Measurements from ENCODE around the gene ZPBP2. TPM values are rescaled to one million over a fixed set of nuclear protein-coding genes. Genes with fewer than 3 reads are reported as not detected.

ZPBP2 gene
- total RNA-seq, 4 donors from 2014 or later, result not detected

- Histone ChIP-seq H3K4me1 (peaks cover 0 to 49% (median 32%) of the 10 kb centered on the region in 4 donors), H3K9me3 (no peaks in the 10 kb centered on the region), H3K27ac (peak overlapping the region in 1 of 4 donors; percentile 86), H3K36me3 (peaks cover 3 to 37% (median 22%) of the 10 kb centered on the region in 3 donors), H3K27me3 (no peaks in the 10 kb centered on the region), H3K4me3 (peak overlapping the region in 1 of 4 donors; percentile 91)
- DNase-seq (ENCODE audit: low spot score in 2 of 2), result no peak
- 80 to 81% methylated on average over 11 of the region's 11 CpGs for WGBS, 2 donors
- TF ChIP-seq EP300 (IDR thresholded peaks at IDR 0.05), result no peak
- no peak for TF ChIP-seq POLR2A (IDR thresholded peaks at IDR 0.05)
- TF ChIP-seq, protein P1, sequence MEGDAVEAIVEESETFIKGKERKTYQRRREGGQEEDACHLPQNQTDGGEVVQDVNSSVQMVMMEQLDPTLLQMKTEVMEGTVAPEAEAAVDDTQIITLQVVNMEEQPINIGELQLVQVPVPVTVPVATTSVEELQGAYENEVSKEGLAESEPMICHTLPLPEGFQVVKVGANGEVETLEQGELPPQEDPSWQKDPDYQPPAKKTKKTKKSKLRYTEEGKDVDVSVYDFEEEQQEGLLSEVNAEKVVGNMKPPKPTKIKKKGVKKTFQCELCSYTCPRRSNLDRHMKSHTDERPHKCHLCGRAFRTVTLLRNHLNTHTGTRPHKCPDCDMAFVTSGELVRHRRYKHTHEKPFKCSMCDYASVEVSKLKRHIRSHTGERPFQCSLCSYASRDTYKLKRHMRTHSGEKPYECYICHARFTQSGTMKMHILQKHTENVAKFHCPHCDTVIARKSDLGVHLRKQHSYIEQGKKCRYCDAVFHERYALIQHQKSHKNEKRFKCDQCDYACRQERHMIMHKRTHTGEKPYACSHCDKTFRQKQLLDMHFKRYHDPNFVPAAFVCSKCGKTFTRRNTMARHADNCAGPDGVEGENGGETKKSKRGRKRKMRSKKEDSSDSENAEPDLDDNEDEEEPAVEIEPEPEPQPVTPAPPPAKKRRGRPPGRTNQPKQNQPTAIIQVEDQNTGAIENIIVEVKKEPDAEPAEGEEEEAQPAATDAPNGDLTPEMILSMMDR (IDR thresholded peaks at IDR 0.05), result no peak
These were observed 57.5 kb downstream of the ZPBP2 start for GRCh38 chr17:39925282-39926134.

- WGBS, 2 donors, result 37 to 39% methylated on average over 4 of the region's 4 CpGs
- no peaks in the 10 kb centered on the region for H3K27me3 ChIP-seq
- peak overlapping the region in 2 of 4 donors; percentile 86 to 93 for H3K27ac ChIP-seq
- no peak for DNase-seq (ENCODE audit: low spot score in 2 of 2)
- TF ChIP-seq, protein P1 (IDR thresholded peaks at IDR 0.05), result no peak
- TF ChIP-seq POLR2A (IDR thresholded peaks at IDR 0.05) (no peak), EP300 (IDR thresholded peaks at IDR 0.05) (no peak)
- no peaks in the 10 kb centered on the region for H3K9me3 ChIP-seq
- H3K4me3 ChIP-seq, result peak overlapping the region in 3 of 4 donors; percentile 76 to 92 (median 91)
- H3K36me3 ChIP-seq, result peaks cover 3 to 31% (median 22%) of the 10 kb centered on the region in 3 donors
- H3K4me1 ChIP-seq, result peaks cover 0 to 49% (median 30%) of the 10 kb centered on the region in 4 donors
These were observed 58.2 kb downstream of the ZPBP2 start for GRCh38 chr17:39926135-39926587.

DNA sequence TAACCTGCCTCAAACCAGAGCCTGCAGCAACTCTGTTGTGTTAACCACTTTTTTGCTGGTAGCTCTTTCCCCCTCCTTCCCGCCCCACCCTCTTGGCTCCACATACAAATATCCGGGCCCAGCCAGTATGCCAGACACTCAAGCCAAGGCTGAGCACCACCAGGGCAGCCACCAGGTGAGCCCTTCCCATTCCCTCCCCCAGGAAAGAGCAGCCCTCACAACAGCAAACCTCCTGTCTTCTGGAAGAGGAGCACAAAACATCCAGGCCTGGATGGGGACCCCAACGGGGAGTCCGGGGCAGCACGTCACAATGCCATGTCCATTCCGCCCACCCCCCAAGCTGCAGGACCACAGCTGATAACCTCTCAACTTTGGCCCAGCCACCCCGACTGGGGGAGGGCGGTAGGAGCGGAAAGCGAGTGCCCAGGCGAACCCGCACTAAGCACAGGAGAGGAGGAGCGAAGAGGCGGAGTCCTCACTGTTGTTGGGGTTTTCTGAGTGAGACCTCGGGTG is 58.6 kb downstream of the ZPBP2 start:
- peaks cover 0 to 49% (median 29%) of the 10 kb centered on the region in 4 donors for H3K4me1 ChIP-seq
- H3K9me3 ChIP-seq, result no peaks in the 10 kb centered on the region
- no peak for DNase-seq (ENCODE audit: low spot score in 2 of 2)
- WGBS, 2 donors, result 4 to 5% methylated on average over 13 to 15 of the region's 15 CpGs
- peak overlapping the region; percentile 86 to 94 (median 90) for H3K27ac ChIP-seq
- H3K4me3 ChIP-seq, result peak overlapping the region; percentile 74 to 92 (median 84)
- TF ChIP-seq POLR2A (IDR thresholded peaks at IDR 0.05), result no peak
- TF ChIP-seq EP300 (IDR thresholded peaks at IDR 0.05), result no peak
- TF ChIP-seq, protein P1 (IDR thresholded peaks at IDR 0.05), result no peak
- peaks cover 3 to 26% (median 19%) of the 10 kb centered on the region in 3 donors for H3K36me3 ChIP-seq
- H3K27me3 ChIP-seq, result no peaks in the 10 kb centered on the region

Small RNA genes lying within 50 kb of the gene (small RNA-seq; reads per million reads assigned to genes)
- not detected for gene AC090844.1

Other genes with a start within 250 kb of the ZPBP2 start
- 10 to 100 TPM; 10.4 to 20.4 (median 12.7) TPM for gene PPP1R1B, start 241.2 kb upstream of the ZPBP2 start, total RNA-seq
- gene STARD3, start 231.1 kb upstream of the ZPBP2 start, total RNA-seq, result 100 to 1,000 TPM in 3 of 4 donors, 10 to 100 TPM in 1; 85.3 to 170 (median 108) TPM
- gene TCAP, start 202.9 kb upstream of the ZPBP2 start, total RNA-seq, result 1 to 10 TPM in 1 of 4 donors, under 1 TPM in 3; 0.30 to 5.5 (median 0.61) TPM
- gene PNMT, start 199.7 kb upstream of the ZPBP2 start, total RNA-seq, result 10 to 100 TPM in 3 of 4 donors, 1 to 10 TPM in 1; 2.4 to 19.6 (median 12.4) TPM
- 10 to 100 TPM; 10.9 to 16.5 (median 15.1) TPM for gene PGAP3, start 180.1 kb upstream of the ZPBP2 start, total RNA-seq
- 100 to 1,000 TPM; 101 to 131 (median 114) TPM for gene ERBB2, start 168.1 kb upstream of the ZPBP2 start, total RNA-seq
- 10 to 100 TPM; 29.8 to 65.3 (median 43.5) TPM for gene MIEN1, start 137.7 kb upstream of the ZPBP2 start, total RNA-seq
- gene GRB7, start 130.3 kb upstream of the ZPBP2 start, total RNA-seq, result under 1 TPM in 3 of 4 donors, not detected in 1; 0.21 to 0.39 (median 0.30) TPM
- 1 to 10 TPM in 2 of 4 donors, under 1 TPM in 2; 0.30 to 1.9 (median 1.0) TPM for gene IKZF3, start 3.9 kb upstream of the ZPBP2 start, total RNA-seq
- gene GSDMB, start 50.4 kb downstream of the ZPBP2 start, total RNA-seq, result 10 to 100 TPM in 3 of 4 donors, 1 to 10 TPM in 1; 8.1 to 21.2 (median 16.8) TPM
- gene ORMDL3, start 59.4 kb downstream of the ZPBP2 start, total RNA-seq, result 10 to 100 TPM; 45.7 to 88.2 (median 72.3) TPM
- gene LRRC3C, start 59.5 kb downstream of the ZPBP2 start, total RNA-seq, result not detected
- gene GSDMA, start 94.8 kb downstream of the ZPBP2 start, total RNA-seq, result under 1 TPM in 1 of 4 donors, not detected in 3; 0.20 TPM
- 100 to 1,000 TPM in 1 of 4 donors, 10 to 100 TPM in 3; 64.7 to 109 (median 72.1) TPM for gene PSMD3, start 112.6 kb downstream of the ZPBP2 start, total RNA-seq
- gene CSF3, start 147.2 kb downstream of the ZPBP2 start, total RNA-seq, result 1 to 10 TPM in 1 of 4 donors, under 1 TPM in 1, not detected in 2; 0.59 to 2.1 TPM
- 100 to 1,000 TPM in 2 of 4 donors, 10 to 100 TPM in 2; 55.1 to 146 (median 84.6) TPM for gene MED24, start 186.2 kb downstream of the ZPBP2 start, total RNA-seq
- 10 to 100 TPM; 65.4 to 86.1 (median 78.4) TPM for gene THRA, start 194.8 kb downstream of the ZPBP2 start, total RNA-seq
- 10 to 100 TPM; 16.8 to 48.2 (median 21.0) TPM for gene NR1D1, start 232.4 kb downstream of the ZPBP2 start, total RNA-seq